ENCODE measurements around the gene WDFY3. TPM values are rescaled to one million over a fixed set of nuclear protein-coding genes. Genes with fewer than 3 reads are reported as not detected.

The WDFY3 gene
- total RNA-seq, 1 donor from 2014 or later, result 55.8 TPM

DNA sequence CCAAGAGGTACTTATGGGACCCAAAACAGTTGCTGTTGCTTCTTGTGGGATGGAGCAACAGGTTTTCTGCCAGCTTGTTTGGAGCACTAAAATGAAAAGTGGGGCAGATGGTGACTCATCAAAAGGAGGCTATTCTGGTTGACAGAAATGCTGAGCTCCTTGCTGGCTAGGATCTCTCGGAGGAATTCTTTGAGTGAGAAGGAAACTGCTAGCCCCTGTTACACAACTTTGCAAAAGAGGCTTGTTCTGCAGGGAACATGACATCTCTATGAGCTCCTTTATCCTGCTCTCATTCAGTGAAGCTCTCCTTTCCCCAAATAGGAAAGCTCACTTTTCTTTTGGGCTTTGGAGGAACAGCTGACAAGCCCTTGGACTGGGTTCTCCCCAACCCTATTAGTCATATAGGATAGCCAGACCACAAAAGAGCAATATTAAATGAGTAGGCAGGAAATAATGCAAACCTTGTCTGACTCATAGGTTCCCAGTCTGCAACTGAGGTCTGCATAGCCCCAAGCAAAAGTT lies 275.3 kb downstream of the WDFY3 start:
- no peak overlapping the region for H3K27ac ChIP-seq
- H3K27ac Mint-ChIP-seq, result no peak overlapping the region

GRCh38 chr4:84690481-84690880 lies 276.0 kb downstream of the WDFY3 start:
- Histone ChIP-seq H3K9me3 (ENCODE audit: low read depth) (no peaks in the 10 kb centered on the region), H3K4me3 (no peak overlapping the region), H4K20me1 (ENCODE audit: low read depth) (no peaks in the 10 kb centered on the region), H3K27me3 (no peaks in the 10 kb centered on the region), H2AFZ (replicated peaks) (no peak overlapping the region), H3K79me2 (ENCODE audit: low read depth) (no peaks in the 10 kb centered on the region), H3K4me1 (no peaks in the 10 kb centered on the region), H3K27ac (no peak overlapping the region), H3K36me3 (peaks cover 10% of the 10 kb centered on the region), H3K4me2 (no peak overlapping the region), H3F3A (ENCODE audit: low read depth) (no peaks in the 10 kb centered on the region), H3K9ac (no peak overlapping the region)
- Mint-ChIP-seq H3K4me3 (no peak overlapping the region), H3K4me1 (no peaks in the 10 kb centered on the region), H3K36me3 (peaks cover 47% of the 10 kb centered on the region), H3K27ac (no peak overlapping the region), H3K27me3 (ENCODE audit: insufficient read depth, low read depth) (no peaks in the 10 kb centered on the region), H3K9me3 (no peaks in the 10 kb centered on the region)
- no peak for DNase-seq (ENCODE audit: low spot score)
- TF ChIP-seq CTCF (IDR thresholded peaks at IDR 0.05) (no peak), EZH2 (IDR thresholded peaks at IDR 0.05) (no peak), EZH2phosphoT487 (IDR thresholded peaks at IDR 0.05) (no peak)

More for the DNA sequence above, 275.3 kb downstream of the WDFY3 start:
- Histone ChIP-seq H3K4me2 (no peak overlapping the region), H4K20me1 (ENCODE audit: low read depth) (no peaks in the 10 kb centered on the region), H3K36me3 (peaks cover 10% of the 10 kb centered on the region), H2AFZ (replicated peaks) (no peak overlapping the region), H3K9me3 (ENCODE audit: low read depth) (no peaks in the 10 kb centered on the region), H3K4me3 (no peak overlapping the region), H3K79me2 (ENCODE audit: low read depth) (no peaks in the 10 kb centered on the region), H3K4me1 (no peaks in the 10 kb centered on the region), H3K9ac (no peak overlapping the region), H3F3A (ENCODE audit: low read depth) (no peaks in the 10 kb centered on the region), H3K27me3 (no peaks in the 10 kb centered on the region)
- Mint-ChIP-seq H3K4me3 (no peak overlapping the region), H3K27me3 (ENCODE audit: insufficient read depth, low read depth) (no peaks in the 10 kb centered on the region), H3K4me1 (no peaks in the 10 kb centered on the region), H3K9me3 (no peaks in the 10 kb centered on the region), H3K36me3 (peaks cover 49% of the 10 kb centered on the region)
- TF ChIP-seq EZH2phosphoT487 (IDR thresholded peaks at IDR 0.05) (no peak), CTCF (IDR thresholded peaks at IDR 0.05) (no peak), EZH2 (IDR thresholded peaks at IDR 0.05) (no peak)
- DNase-seq (ENCODE audit: low spot score), result no peak

- no peak overlapping the region for H3K4me3 ChIP-seq
- peaks cover 51% of the 10 kb centered on the region for H3K36me3 Mint-ChIP-seq
Observed at GRCh38 chr4:84689197-84689596, 277.3 kb downstream of the WDFY3 start.

More at GRCh38 chr4:84689197-84689596, 277.3 kb downstream of the WDFY3 start:
- Mint-ChIP-seq H3K4me1 (peaks cover 2% of the 10 kb centered on the region), H3K27me3 (ENCODE audit: insufficient read depth, low read depth) (no peaks in the 10 kb centered on the region), H3K27ac (no peak overlapping the region), H3K4me3 (no peak overlapping the region), H3K9me3 (no peaks in the 10 kb centered on the region)
- Histone ChIP-seq H3K4me2 (no peak overlapping the region), H3K79me2 (ENCODE audit: low read depth) (no peaks in the 10 kb centered on the region), H3F3A (ENCODE audit: low read depth) (no peaks in the 10 kb centered on the region), H3K27ac (no peak overlapping the region), H3K9me3 (ENCODE audit: low read depth) (no peaks in the 10 kb centered on the region), H3K4me1 (no peaks in the 10 kb centered on the region), H3K36me3 (peaks cover 10% of the 10 kb centered on the region), H2AFZ (replicated peaks) (no peak overlapping the region), H3K9ac (no peak overlapping the region), H3K27me3 (no peaks in the 10 kb centered on the region), H4K20me1 (ENCODE audit: low read depth) (no peaks in the 10 kb centered on the region)
- TF ChIP-seq CTCF (IDR thresholded peaks at IDR 0.05), result no peak
- no peak for TF ChIP-seq EZH2 (IDR thresholded peaks at IDR 0.05)
- no peak for TF ChIP-seq EZH2phosphoT487 (IDR thresholded peaks at IDR 0.05)
- DNase-seq (ENCODE audit: low spot score), result no peak
